Fibroblast of pulmonary artery (primary cell): Measurements from ENCODE around the gene CAMTA1.

Source experiments
- DNase-seq: peaks from one replicate; pipeline ENCODE4 v3.0.0-alpha.2; 2010; ENCODE audit warnings: low read depth
- H3K4me3 ChIP-seq: replicated peaks from 2 replicates; pipeline ENCODE4 v1.5.1; 2011; ENCODE audit warnings: low read depth, mild to moderate bottlenecking, control low read depth, low read length, moderate library complexity
- CTCF ChIP-seq: IDR thresholded peaks from 2 replicates; pipeline ENCODE4 v1.5.1; 2011; ENCODE audit warnings: mild to moderate bottlenecking, control low read depth, low read length, inconsistent platforms; ENCODE audit errors: missing control alignments

CAMTA1 gene

GRCh38 chr1:6935911-6936690, 150.8 kb downstream of the CAMTA1 start:
- no peak for DNase-seq
- H3K4me3 ChIP-seq: no peak overlapping the region
- TF ChIP-seq CTCF: no peak

- TF ChIP-seq CTCF: no peak
- no peak overlapping the region for H3K4me3 ChIP-seq
- DNase-seq: no peak
Observed at GRCh38 chr1:6937048-6937447, 151.8 kb downstream of the CAMTA1 start.

- no peak overlapping the region for H3K4me3 ChIP-seq
- no peak for DNase-seq
- no peak for TF ChIP-seq CTCF
Observed at GRCh38 chr1:6939363-6939762, 154.1 kb downstream of the CAMTA1 start.

GRCh38 chr1:6941786-6942185, 156.5 kb downstream of the CAMTA1 start:
- TF ChIP-seq CTCF: no peak
- no peak for DNase-seq
- no peak overlapping the region for H3K4me3 ChIP-seq

- DNase-seq: no peak
- no peak for TF ChIP-seq CTCF
- no peak overlapping the region for H3K4me3 ChIP-seq
Observed at GRCh38 chr1:6942990-6943389, 157.7 kb downstream of the CAMTA1 start.

GRCh38 chr1:6944434-6944833, 159.2 kb downstream of the CAMTA1 start:
- no peak for DNase-seq
- no peak for TF ChIP-seq CTCF
- H3K4me3 ChIP-seq: no peak overlapping the region

GRCh38 chr1:6947952-6948351, 162.7 kb downstream of the CAMTA1 start:
- TF ChIP-seq CTCF: no peak

More at GRCh38 chr1:6947952-6948351, 162.7 kb downstream of the CAMTA1 start:
- no peak for DNase-seq
- no peak overlapping the region for H3K4me3 ChIP-seq
